ENCODE measurements around the gene C16orf74. TPM values are rescaled to one million over a fixed set of nuclear protein-coding genes. Genes with fewer than 3 reads are reported as not detected.

The C16orf74 gene
- polyA plus RNA-seq, 4 donors: 2.8 to 5.8 (median 3.9) TPM

- no peak for DNase-seq (ENCODE audit: low read depth in 4 of 4, low spot score in 2 of 4)
Observed at GRCh38 chr16:85704011-85704410, 46.9 kb downstream of the C16orf74 start.

- no peak for DNase-seq (ENCODE audit: low read depth in 4 of 4, low spot score in 2 of 4)
Observed at GRCh38 chr16:85699628-85700027, 51.3 kb downstream of the C16orf74 start.

GRCh38 chr16:85698935-85699558, 51.8 kb downstream of the C16orf74 start:
- DNase-seq (ENCODE audit: low read depth in 4 of 4, low spot score in 2 of 4): no peak

- no peak for DNase-seq (ENCODE audit: low read depth in 4 of 4, low spot score in 2 of 4)
Observed at GRCh38 chr16:85698459-85698891, 52.4 kb downstream of the C16orf74 start.

GRCh38 chr16:85697431-85697830, 53.5 kb downstream of the C16orf74 start:
- DNase-seq (ENCODE audit: low read depth in 4 of 4, low spot score in 2 of 4): no peak

GRCh38 chr16:85696781-85697180, 54.1 kb downstream of the C16orf74 start:
- DNase-seq (ENCODE audit: low read depth in 4 of 4, low spot score in 2 of 4): no peak

GRCh38 chr16:85695196-85696128, 55.4 kb downstream of the C16orf74 start:
- DNase-seq (ENCODE audit: low read depth in 4 of 4, low spot score in 2 of 4): no peak

GRCh38 chr16:85690469-85691064, 60.3 kb downstream of the C16orf74 start:
- DNase-seq (ENCODE audit: low read depth in 4 of 4, low spot score in 2 of 4): no peak

- DNase-seq (ENCODE audit: low read depth in 4 of 4, low spot score in 2 of 4): no peak
Observed at GRCh38 chr16:85689950-85690320, 61.0 kb downstream of the C16orf74 start.

GRCh38 chr16:85689285-85689949, 61.5 kb downstream of the C16orf74 start:
- DNase-seq (ENCODE audit: low read depth in 4 of 4, low spot score in 2 of 4): no peak

GRCh38 chr16:85688586-85689284, 62.2 kb downstream of the C16orf74 start, which contains the start of gene GINS2:
Gene GINS2, minus strand, starts transcription at chr16:85688954. Its CDS starts 56 bp downstream, at chr16:85688898.
- DNase-seq (ENCODE audit: low read depth in 4 of 4, low spot score in 2 of 4): peak in 3 of 4 donors; percentile 68 to 72 (median 68)

GRCh38 chr16:85687651-85688471, 63.0 kb downstream of the C16orf74 start:
- no peak for DNase-seq (ENCODE audit: low read depth in 4 of 4, low spot score in 2 of 4)

- no peak for DNase-seq (ENCODE audit: low read depth in 4 of 4, low spot score in 2 of 4)
Observed at GRCh38 chr16:85686912-85687591, 63.8 kb downstream of the C16orf74 start.

- DNase-seq (ENCODE audit: low read depth in 4 of 4, low spot score in 2 of 4): no peak
Observed at GRCh38 chr16:85685251-85685650, 65.6 kb downstream of the C16orf74 start.

GRCh38 chr16:85683363-85683762, 67.5 kb downstream of the C16orf74 start:
- no peak for DNase-seq (ENCODE audit: low read depth in 4 of 4, low spot score in 2 of 4)

GRCh38 chr16:85682516-85682915, 68.4 kb downstream of the C16orf74 start:
- no peak for DNase-seq (ENCODE audit: low read depth in 4 of 4, low spot score in 2 of 4)

GRCh38 chr16:85681255-85681654, 69.6 kb downstream of the C16orf74 start:
- no peak for DNase-seq (ENCODE audit: low read depth in 4 of 4, low spot score in 2 of 4)

GRCh38 chr16:85680352-85680944, 70.4 kb downstream of the C16orf74 start:
- no peak for DNase-seq (ENCODE audit: low read depth in 4 of 4, low spot score in 2 of 4)
